Measurements from ENCODE around the gene ZC3H4.

GRCh38 chr19:47155148-47155547 is 41.6 kb upstream of the ZC3H4 start:
- no peak for TF ChIP-seq EZH2 (IDR thresholded peaks at IDR 0.05; ENCODE audit: borderline replicate concordance, insufficient read depth, low read depth, low read length, poor library complexity, severe bottlenecking)
- TF ChIP-seq CTCF (IDR thresholded peaks at IDR 0.05): no peak
